Activated CD4-positive, alpha-beta memory T cell treated with anti-CD3 and anti-CD28 coated beads, Interleukin-2, amount 10 ng/mL, durations not matched to agents 7 days and 5 days (primary cell): ENCODE measurements around the gene TRIM27. TPM values are rescaled to one million over a fixed set of nuclear protein-coding genes. Genes with fewer than 3 reads are reported as not detected.

Experiments
- CTCF ChIA-PET: fragments of 350-600 bp; sonication (Branson Sonifier 250); formaldehyde crosslinking; loops from one replicate; lab custom pipeline; 2021; ENCODE audit warnings: antibody characterized with exemption, inconsistent platforms; lab: Charles Lee
- POLR2A ChIA-PET: fragments of 350-600 bp; sonication (Branson Sonifier 250); formaldehyde crosslinking; loops from one replicate; lab custom pipeline; 2021; ENCODE audit warnings: antibody characterized with exemption; lab: Charles Lee
- DNase-seq: peaks from one replicate; pipeline ENCODE4 v3.0.0-alpha.2; 2020
- H3K27ac Mint-ChIP-seq: one replicate; pipeline ENCODE4 v1.8.0; 2021; ENCODE audit warnings: mild to moderate bottlenecking, mixed read lengths
- H3K27me3 Mint-ChIP-seq: one replicate; pipeline ENCODE4 v1.8.0; 2021; ENCODE audit warnings: mixed read lengths
- H3K36me3 Mint-ChIP-seq: one replicate; pipeline ENCODE4 v1.8.0; 2021; ENCODE audit warnings: low read depth, mixed read lengths
- H3K4me1 Mint-ChIP-seq: one replicate; pipeline ENCODE4 v1.8.0; 2021; ENCODE audit warnings: mixed read lengths
- H3K4me3 Mint-ChIP-seq: one replicate; pipeline ENCODE4 v1.8.0; 2021; ENCODE audit warnings: mild to moderate bottlenecking, mixed read lengths
- H3K9me3 Mint-ChIP-seq: one replicate; pipeline ENCODE4 v1.8.0; 2021; ENCODE audit warnings: mixed read lengths
- total RNA-seq, 2 experiments: library from RNA; stranded (reverse); gene quantifications; one replicate each; pipeline ENCODE4 v1.2.3, GENCODE V29; 2021

Gene TRIM27
- total RNA-seq, 2 experiments from 2014 or later = 56.8 to 58.0 TPM

- H3K4me3 Mint-ChIP-seq = no peak overlapping the region
- ChIA-PET CTCF (no interaction called here), POLR2A (interaction anchor here (1.2 to 6.2 kb wide), 2 partner anchors 14 to 16 kb away, joined by 4 to 38 read pairs; partner anchors contain the start of gene TRIM27)
- H3K36me3 Mint-ChIP-seq = peaks cover 87% of the 10 kb centered on the region
- H3K4me1 Mint-ChIP-seq = no peaks in the 10 kb centered on the region
- peak overlapping the region; percentile 14 for H3K27ac Mint-ChIP-seq
- no peaks in the 10 kb centered on the region for H3K27me3 Mint-ChIP-seq
- H3K9me3 Mint-ChIP-seq = no peaks in the 10 kb centered on the region
- DNase-seq = no peak
These were observed 17.1 kb downstream of the TRIM27 start for GRCh38 chr6:28906669-28907068.

GRCh38 chr6:28903686-28904085 is 20.1 kb downstream of the TRIM27 start:
- POLR2A ChIA-PET = no interaction called here
- no peaks in the 10 kb centered on the region for H3K27me3 Mint-ChIP-seq
- no peaks in the 10 kb centered on the region for H3K9me3 Mint-ChIP-seq
- CTCF ChIA-PET = no interaction called here
- no peak overlapping the region for H3K27ac Mint-ChIP-seq
- H3K36me3 Mint-ChIP-seq = peaks cover 79% of the 10 kb centered on the region
- H3K4me3 Mint-ChIP-seq = no peak overlapping the region
- DNase-seq = no peak
- peaks cover 3% of the 10 kb centered on the region for H3K4me1 Mint-ChIP-seq

GRCh38 chr6:28901831-28902230 is 22.0 kb downstream of the TRIM27 start:
- H3K4me1 Mint-ChIP-seq = peaks cover 13% of the 10 kb centered on the region
- H3K27me3 Mint-ChIP-seq = no peaks in the 10 kb centered on the region
- POLR2A ChIA-PET = no interaction called here
- H3K36me3 Mint-ChIP-seq = peaks cover 63% of the 10 kb centered on the region
- no peaks in the 10 kb centered on the region for H3K9me3 Mint-ChIP-seq
- no peak overlapping the region for H3K4me3 Mint-ChIP-seq
- CTCF ChIA-PET = no interaction called here
- H3K27ac Mint-ChIP-seq = no peak overlapping the region
- no peak for DNase-seq

GRCh38 chr6:28900577-28901256 is 23.1 kb downstream of the TRIM27 start:
- CTCF ChIA-PET = no interaction called here
- H3K27ac Mint-ChIP-seq = no peak overlapping the region
- H3K27me3 Mint-ChIP-seq = peaks cover 2% of the 10 kb centered on the region
- H3K9me3 Mint-ChIP-seq = no peaks in the 10 kb centered on the region
- peaks cover 15% of the 10 kb centered on the region for H3K4me1 Mint-ChIP-seq
- DNase-seq = no peak
- POLR2A ChIA-PET = no interaction called here
- H3K36me3 Mint-ChIP-seq = peaks cover 57% of the 10 kb centered on the region
- no peak overlapping the region for H3K4me3 Mint-ChIP-seq

GRCh38 chr6:28898710-28898965 is 25.1 kb downstream of the TRIM27 start:
- Mint-ChIP-seq H3K4me1 (peaks cover 21% of the 10 kb centered on the region), H3K27ac (peak overlapping the region; percentile 69), H3K36me3 (peaks cover 38% of the 10 kb centered on the region), H3K9me3 (no peaks in the 10 kb centered on the region), H3K4me3 (peak overlapping the region; percentile 53), H3K27me3 (peaks cover 2% of the 10 kb centered on the region)
- CTCF ChIA-PET = interaction anchor here (0.9 to 5.7 kb wide), 3 partner anchors 17 to 60 kb away, joined by 3 to 41 read pairs (median 3); no protein-coding TSS in a partner anchor
- POLR2A ChIA-PET = interaction anchor here (0.6 to 5.4 kb wide), 5 partner anchors 15 to 61 kb away, joined by 3 to 114 read pairs (median 4); partner anchors contain the start of gene TRIM27
- no peak for DNase-seq

GRCh38 chr6:28897369-28897745 is 26.4 kb downstream of the TRIM27 start:
- peak overlapping the region; percentile 89 for H3K4me3 Mint-ChIP-seq
- no peak for DNase-seq
- no peaks in the 10 kb centered on the region for H3K9me3 Mint-ChIP-seq
- peak overlapping the region; percentile 99 for H3K27ac Mint-ChIP-seq
- peaks cover 21% of the 10 kb centered on the region for H3K4me1 Mint-ChIP-seq
- POLR2A ChIA-PET = interaction anchor here (2.0 to 5.4 kb wide), 4 partner anchors 13 to 43 kb away, joined by 6 to 114 read pairs (median 62); partner anchors contain the start of gene TRIM27
- H3K36me3 Mint-ChIP-seq = peaks cover 25% of the 10 kb centered on the region
- peaks cover 2% of the 10 kb centered on the region for H3K27me3 Mint-ChIP-seq
- CTCF ChIA-PET = interaction anchor here (0.9 to 5.7 kb wide), 6 partner anchors 13 to 59 kb away, joined by 4 to 41 read pairs (median 6); partner anchors contain the start of gene TRIM27

- ChIA-PET POLR2A (interaction anchor here (0.7 to 5.4 kb wide), 8 partner anchors 12 to 1767 kb away, joined by 3 to 114 read pairs (median 11); partner anchors contain the start of gene TRIM27), CTCF (interaction anchor here (0.9 to 5.7 kb wide), 11 partner anchors 11 to 119 kb away, joined by 3 to 41 read pairs (median 5); partner anchors contain the start of gene TRIM27)
- H3K36me3 Mint-ChIP-seq = peaks cover 20% of the 10 kb centered on the region
- no peaks in the 10 kb centered on the region for H3K9me3 Mint-ChIP-seq
- H3K4me1 Mint-ChIP-seq = peaks cover 21% of the 10 kb centered on the region
- peak; percentile 62 for DNase-seq
- peak overlapping the region; percentile 99 for H3K27ac Mint-ChIP-seq
- H3K4me3 Mint-ChIP-seq = peak overlapping the region; percentile 89
- peaks cover 2% of the 10 kb centered on the region for H3K27me3 Mint-ChIP-seq
These were observed 27.0 kb downstream of the TRIM27 start for GRCh38 chr6:28896505-28897368.

GRCh38 chr6:28895131-28895812 is 28.5 kb downstream of the TRIM27 start:
- Mint-ChIP-seq H3K27me3 (peaks cover 2% of the 10 kb centered on the region), H3K4me3 (peak overlapping the region; percentile 89), H3K9me3 (no peaks in the 10 kb centered on the region), H3K4me1 (peaks cover 20% of the 10 kb centered on the region), H3K36me3 (peaks cover 8% of the 10 kb centered on the region), H3K27ac (peak overlapping the region; percentile 99)
- ChIA-PET CTCF (interaction anchor here (0.6 to 5.7 kb wide), 8 partner anchors 9 to 120 kb away, joined by 3 to 41 read pairs (median 6); no protein-coding TSS in a partner anchor), POLR2A (interaction anchor here (0.6 to 5.4 kb wide), 16 partner anchors 11 to 1763 kb away, joined by 3 to 114 read pairs (median 6); partner anchors contain the start of gene TRIM27)
- DNase-seq = peak; percentile 95

- Mint-ChIP-seq H3K9me3 (no peaks in the 10 kb centered on the region), H3K4me1 (peaks cover 15% of the 10 kb centered on the region), H3K36me3 (peaks cover 3% of the 10 kb centered on the region), H3K27me3 (peaks cover 2% of the 10 kb centered on the region), H3K4me3 (no peak overlapping the region), H3K27ac (no peak overlapping the region)
- POLR2A ChIA-PET = interaction anchor here (4.7 kb wide), 1 partner anchor 9 kb away, joined by 91 read pairs; no protein-coding TSS in a partner anchor
- CTCF ChIA-PET = interaction anchor here (0.7 to 5.7 kb wide), 2 partner anchors 55 to 196 kb away, joined by 3 to 41 read pairs; no protein-coding TSS in a partner anchor
- DNase-seq = no peak
These were observed 30.5 kb downstream of the TRIM27 start for GRCh38 chr6:28893172-28893799.

- peaks cover 3% of the 10 kb centered on the region for H3K36me3 Mint-ChIP-seq
- peaks cover 2% of the 10 kb centered on the region for H3K27me3 Mint-ChIP-seq
- H3K4me1 Mint-ChIP-seq = peaks cover 12% of the 10 kb centered on the region
- POLR2A ChIA-PET = no interaction called here
- CTCF ChIA-PET = interaction anchor here (0.7 to 1.5 kb wide), 2 partner anchors 11 to 196 kb away, joined by 3 to 4 read pairs; no protein-coding TSS in a partner anchor
- no peak overlapping the region for H3K4me3 Mint-ChIP-seq
- no peak overlapping the region for H3K27ac Mint-ChIP-seq
- DNase-seq = no peak
- H3K9me3 Mint-ChIP-seq = no peaks in the 10 kb centered on the region
These were observed 31.3 kb downstream of the TRIM27 start for GRCh38 chr6:28892525-28892924.

GRCh38 chr6:28887796-28888496 is 35.8 kb downstream of the TRIM27 start:
- Mint-ChIP-seq H3K4me3 (no peak overlapping the region), H3K27me3 (peaks cover 3% of the 10 kb centered on the region), H3K27ac (no peak overlapping the region), H3K9me3 (peaks cover 4% of the 10 kb centered on the region), H3K4me1 (peaks cover 26% of the 10 kb centered on the region), H3K36me3 (peaks cover 3% of the 10 kb centered on the region)
- ChIA-PET CTCF (no interaction called here), POLR2A (interaction anchor here (1.3 to 13.3 kb wide), 3 partner anchors 7 to 35 kb away, joined by 3 to 125 read pairs (median 91); no protein-coding TSS in a partner anchor)
- no peak for DNase-seq
